Measurements from ENCODE around the gene PSMB11. TPM values are rescaled to one million over a fixed set of nuclear protein-coding genes. Genes with fewer than 3 reads are reported as not detected.
A peak's percentile ranks its signal among the peaks of the same experiment; 100 is the strongest.

PSMB11 gene
- total RNA-seq, 1 experiment from 2014 or later = not detected

DNA sequence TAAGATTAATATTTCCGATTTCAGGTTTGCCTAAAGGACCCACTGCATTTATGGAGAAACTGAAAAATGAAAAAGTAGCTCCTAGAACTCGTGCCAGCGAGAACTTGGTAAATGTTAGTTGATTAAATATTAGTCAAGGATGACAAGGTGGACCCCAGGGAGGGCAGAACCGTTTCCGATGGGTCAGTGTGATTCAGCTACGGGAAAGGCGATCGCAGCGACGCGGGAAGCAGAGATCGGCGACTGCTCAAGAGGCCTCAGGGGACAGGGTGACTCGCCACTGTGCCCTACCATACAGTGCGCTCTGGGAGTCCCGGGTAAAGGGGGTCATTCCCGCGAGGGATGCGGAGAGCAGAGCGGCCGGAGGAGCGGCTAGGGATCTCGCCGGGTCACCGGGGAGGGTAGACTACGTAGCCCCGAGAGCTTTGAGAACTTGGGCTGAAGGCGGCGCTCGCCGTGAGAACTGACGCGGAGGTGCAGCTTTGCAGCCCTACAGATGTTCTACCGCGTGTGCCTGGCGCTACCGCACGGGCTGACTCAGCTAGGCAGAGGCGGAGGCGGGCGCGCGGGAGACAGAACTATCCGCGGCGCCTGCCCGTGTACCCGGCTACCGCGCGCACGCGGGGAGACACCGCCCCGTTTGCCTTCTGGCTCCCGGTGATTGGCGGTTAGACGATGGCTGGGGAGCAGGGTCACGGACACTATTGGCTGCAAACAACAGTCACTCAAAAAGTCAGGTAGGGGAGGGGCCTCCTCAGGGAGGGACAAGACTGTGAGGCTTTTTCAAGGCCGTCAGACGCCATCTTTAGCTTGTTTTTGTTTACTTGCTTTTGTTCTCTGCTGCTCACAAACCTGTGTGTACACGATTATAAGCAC, 35.2 kb upstream of the PSMB11 start:
- Histone ChIP-seq H3K36me3 (ENCODE audit: control insufficient read depth, insufficient read depth, low read length) (no peaks in the 10 kb centered on the region), H3K9me3 (no peaks in the 10 kb centered on the region), H3K27me3 (replicated peaks; ENCODE audit: control insufficient read depth, insufficient read depth, low read length) (no peaks in the 10 kb centered on the region), H3K4me1 (peaks cover 14% of the 10 kb centered on the region), H3K4me3 (ENCODE audit: low read depth, low read length) (peak overlapping the region; percentile 63)
- intact Hi-C loops (cut with micrococcal nuclease; ENCODE audit: unreplicated experiment) = loop anchor here (1.0 to 2.0 kb wide), 2 partner anchors 28 to 50 kb away; partner anchors contain the start of gene PSMB5
- peaks cover 21% of the 10 kb centered on the region for H3K36me3 Mint-ChIP-seq (ENCODE audit: insufficient read depth, unreplicated experiment)
- ChIA-PET CTCF (interaction anchor here (0.6 to 2.5 kb wide), 20 partner anchors 9 to 437 kb away, joined by 3 to 43 read pairs (median 5); partner anchors contain the start of genes ACIN1, AJUBA, C14orf119 and CDH24), POLR2A (interaction anchor here (0.5 to 2.2 kb wide), 17 partner anchors 8 to 549 kb away, joined by 3 to 25 read pairs (median 4); partner anchors contain the start of genes ACIN1, AJUBA, C14orf119 and CDH24)
- peak; percentile 97 for DNase-seq
- no peaks in the 10 kb centered on the region for H3K27me3 Mint-ChIP-seq (ENCODE audit: insufficient read depth, unreplicated experiment)
- H3K27ac Mint-ChIP-seq (ENCODE audit: unreplicated experiment) = peak overlapping the region; percentile 99
- no peaks in the 10 kb centered on the region for H3K9me3 Mint-ChIP-seq (ENCODE audit: unreplicated experiment)
- peaks cover 15% of the 10 kb centered on the region for H3K4me1 Mint-ChIP-seq (ENCODE audit: low read depth, unreplicated experiment)
- TF ChIP-seq, protein P1, sequence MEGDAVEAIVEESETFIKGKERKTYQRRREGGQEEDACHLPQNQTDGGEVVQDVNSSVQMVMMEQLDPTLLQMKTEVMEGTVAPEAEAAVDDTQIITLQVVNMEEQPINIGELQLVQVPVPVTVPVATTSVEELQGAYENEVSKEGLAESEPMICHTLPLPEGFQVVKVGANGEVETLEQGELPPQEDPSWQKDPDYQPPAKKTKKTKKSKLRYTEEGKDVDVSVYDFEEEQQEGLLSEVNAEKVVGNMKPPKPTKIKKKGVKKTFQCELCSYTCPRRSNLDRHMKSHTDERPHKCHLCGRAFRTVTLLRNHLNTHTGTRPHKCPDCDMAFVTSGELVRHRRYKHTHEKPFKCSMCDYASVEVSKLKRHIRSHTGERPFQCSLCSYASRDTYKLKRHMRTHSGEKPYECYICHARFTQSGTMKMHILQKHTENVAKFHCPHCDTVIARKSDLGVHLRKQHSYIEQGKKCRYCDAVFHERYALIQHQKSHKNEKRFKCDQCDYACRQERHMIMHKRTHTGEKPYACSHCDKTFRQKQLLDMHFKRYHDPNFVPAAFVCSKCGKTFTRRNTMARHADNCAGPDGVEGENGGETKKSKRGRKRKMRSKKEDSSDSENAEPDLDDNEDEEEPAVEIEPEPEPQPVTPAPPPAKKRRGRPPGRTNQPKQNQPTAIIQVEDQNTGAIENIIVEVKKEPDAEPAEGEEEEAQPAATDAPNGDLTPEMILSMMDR (IDR thresholded peaks at IDR 0.05; ENCODE audit: insufficient read depth in 1 of 2, low read depth in 1 of 2, low read length in 1 of 2, severe bottlenecking in 1 of 2, unreplicated experiment in 1 of 2) = peak; percentile 13 to 44
- BruUV-seq (replicated peaks) = TSS peak; percentile 6
- peak overlapping the region; percentile 100 for H3K4me3 Mint-ChIP-seq (ENCODE audit: unreplicated experiment)

DNA sequence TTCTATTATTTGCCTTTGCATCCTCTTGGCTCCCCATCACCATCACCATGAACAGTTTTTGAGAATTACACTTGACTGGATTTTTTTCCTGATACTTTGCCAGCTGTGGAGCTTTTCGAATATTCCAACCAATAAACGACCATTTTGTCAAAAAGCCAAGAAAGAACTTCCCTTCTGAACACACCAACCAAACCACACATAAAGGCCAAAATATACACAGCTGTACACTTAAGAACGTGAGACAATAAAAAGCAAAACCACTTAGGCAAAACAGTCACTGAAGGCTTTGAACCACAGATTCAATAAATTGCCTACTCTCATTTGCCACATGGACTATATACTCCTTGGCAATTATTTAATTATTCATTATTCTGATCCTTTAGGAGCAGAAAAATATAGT, 33.2 kb upstream of the PSMB11 start:
- H3K9me3 Mint-ChIP-seq (ENCODE audit: unreplicated experiment) = no peaks in the 10 kb centered on the region
- BruUV-seq (replicated peaks) = no TSS peak
- TF ChIP-seq, protein P1 (IDR thresholded peaks at IDR 0.05; ENCODE audit: insufficient read depth in 1 of 2, low read depth in 1 of 2, low read length in 1 of 2, severe bottlenecking in 1 of 2, unreplicated experiment in 1 of 2) = no peak
- H3K4me3 ChIP-seq (ENCODE audit: low read depth, low read length) = peak overlapping the region; percentile 49; the same call in 1 of the 2 replicates
- H3K9me3 ChIP-seq = no peaks in the 10 kb centered on the region
- peaks cover 21% of the 10 kb centered on the region for H3K36me3 Mint-ChIP-seq (ENCODE audit: insufficient read depth, unreplicated experiment)
- H3K27me3 Mint-ChIP-seq (ENCODE audit: insufficient read depth, unreplicated experiment) = no peaks in the 10 kb centered on the region
- DNase-seq = no peak
- peak overlapping the region; percentile 15 for H3K4me3 Mint-ChIP-seq (ENCODE audit: unreplicated experiment)
- ChIA-PET POLR2A (interaction anchor here (0.6 kb wide), 1 partner anchor 25 kb away, joined by 3 read pairs; no protein-coding TSS in a partner anchor), CTCF (interaction anchor here (0.6 to 1.3 kb wide), 2 partner anchors 22 to 76 kb away, joined by 3 to 4 read pairs; no protein-coding TSS in a partner anchor)
- peaks cover 14% of the 10 kb centered on the region for H3K4me1 ChIP-seq
- H3K27me3 ChIP-seq (replicated peaks; ENCODE audit: control insufficient read depth, insufficient read depth, low read length) = no peaks in the 10 kb centered on the region
- no peaks in the 10 kb centered on the region for H3K36me3 ChIP-seq (ENCODE audit: control insufficient read depth, insufficient read depth, low read length)
- intact Hi-C loops (cut with micrococcal nuclease; ENCODE audit: unreplicated experiment) = no loop called here
- H3K27ac Mint-ChIP-seq (ENCODE audit: unreplicated experiment) = no peak overlapping the region
- H3K4me1 Mint-ChIP-seq (ENCODE audit: low read depth, unreplicated experiment) = peaks cover 15% of the 10 kb centered on the region

DNA sequence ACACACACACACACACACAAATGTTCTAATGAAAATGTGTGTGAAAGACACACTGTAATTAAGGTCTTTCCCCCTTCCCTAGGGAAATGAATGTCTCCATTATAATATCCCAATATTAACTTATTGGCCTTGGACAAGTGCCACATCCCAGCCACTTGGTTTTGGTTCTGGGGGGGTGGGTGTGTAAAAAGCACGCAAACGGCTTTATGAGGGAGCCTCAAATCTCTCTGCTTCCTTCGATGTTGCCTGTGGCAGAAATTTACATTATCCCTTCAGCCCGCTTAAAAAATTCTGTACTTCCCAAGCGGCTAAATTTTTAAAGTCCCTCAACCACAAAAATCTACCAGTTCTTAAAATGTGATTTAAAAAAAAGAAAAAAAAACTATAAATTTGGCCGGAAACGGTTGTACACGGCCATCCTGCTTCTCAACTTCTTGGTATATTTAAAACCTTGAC, 32.5 kb upstream of the PSMB11 start:
- no peaks in the 10 kb centered on the region for H3K27me3 Mint-ChIP-seq (ENCODE audit: insufficient read depth, unreplicated experiment)
- peaks cover 15% of the 10 kb centered on the region for H3K4me1 Mint-ChIP-seq (ENCODE audit: low read depth, unreplicated experiment)
- H3K27me3 ChIP-seq (replicated peaks; ENCODE audit: control insufficient read depth, insufficient read depth, low read length) = no peaks in the 10 kb centered on the region
- TSS peak; percentile 82 for BruUV-seq (replicated peaks)
- peak overlapping the region; percentile 76 for H3K27ac Mint-ChIP-seq (ENCODE audit: unreplicated experiment)
- peak overlapping the region; percentile 49 for H3K4me3 ChIP-seq (ENCODE audit: low read depth, low read length)
- H3K9me3 Mint-ChIP-seq (ENCODE audit: unreplicated experiment) = no peaks in the 10 kb centered on the region
- TF ChIP-seq, protein P1 (IDR thresholded peaks at IDR 0.05; ENCODE audit: insufficient read depth in 1 of 2, low read depth in 1 of 2, low read length in 1 of 2, severe bottlenecking in 1 of 2, unreplicated experiment in 1 of 2) = no peak
- H3K4me3 Mint-ChIP-seq (ENCODE audit: unreplicated experiment) = peak overlapping the region; percentile 87
- no peaks in the 10 kb centered on the region for H3K9me3 ChIP-seq
- intact Hi-C loops (cut with micrococcal nuclease; ENCODE audit: unreplicated experiment) = no loop called here
- peaks cover 14% of the 10 kb centered on the region for H3K4me1 ChIP-seq
- H3K36me3 Mint-ChIP-seq (ENCODE audit: insufficient read depth, unreplicated experiment) = peaks cover 21% of the 10 kb centered on the region
- no peak for DNase-seq
- ChIA-PET POLR2A (no interaction called here), CTCF (interaction anchor here (1.3 kb wide), 1 partner anchor 23 kb away, joined by 3 read pairs; no protein-coding TSS in a partner anchor)
- no peaks in the 10 kb centered on the region for H3K36me3 ChIP-seq (ENCODE audit: control insufficient read depth, insufficient read depth, low read length)

Data from Caco-2 (cell line).